K562 (cell line): ENCODE data around the gene KCP. TPM values are rescaled to one million over a fixed set of nuclear protein-coding genes. Genes with fewer than 3 reads are reported as not detected.

ENCODE experiments used
- HDAC6 ChIP-seq: IDR thresholded peaks from 2 replicates; pipeline ENCODE4 v1.6.1; 2012; ENCODE audit warnings: low read depth, mild to moderate bottlenecking, control low read depth, inconsistent platforms, low read length, moderate library complexity
- KHSRP ChIP-seq: fragments of 450-650 bp; IDR thresholded peaks from 2 replicates; pipeline ENCODE4 v1.6.1; 2017
- MTA2 ChIP-seq: fragments of 450-650 bp; IDR thresholded peaks from 2 replicates; pipeline ENCODE4 v1.6.1; 2016; ENCODE audit warnings: low read depth
- MTF1 ChIP-seq: fragments of 250-450 bp; sonication (Bioruptor Pico); IDR thresholded peaks from 2 replicates; pipeline ENCODE4 v1.9.0; 2021; ENCODE audit warnings: moderate library complexity, mild to moderate bottlenecking, inconsistent platforms, borderline replicate concordance
- POLR2H ChIP-seq: IDR thresholded peaks from 2 replicates; pipeline ENCODE4 v1.6.1; 2016; ENCODE audit warnings: missing genetic modification characterization, low read depth, mild to moderate bottlenecking, control low read depth, missing compliant biosample characterization, moderate library complexity
- SMAD4 ChIP-seq: fragments of 250-450 bp; sonication (Bioruptor Pico); conservative IDR thresholded peaks from 2 replicates; pipeline ENCODE4 v1.8.0; 2021; ENCODE audit warnings: inconsistent platforms, mild to moderate bottlenecking, moderate library complexity
- TAF9B ChIP-seq: fragments of 450-650 bp; IDR thresholded peaks from 2 replicates; pipeline ENCODE4 v1.6.1; 2018; ENCODE audit warnings: mild to moderate bottlenecking; ENCODE audit not compliant: partially characterized antibody
- ZNF311 ChIP-seq: fragments of 250-450 bp; sonication (Bioruptor Pico); IDR thresholded peaks from 2 replicates; pipeline ENCODE4 v1.4.0; 2020; ENCODE audit warnings: mild to moderate bottlenecking, moderate library complexity
- ZSCAN32 ChIP-seq: fragments of 450-650 bp; formaldehyde crosslinking; IDR thresholded peaks from 2 replicates; pipeline ENCODE4 v1.4.0; 2020; ENCODE audit warnings: mild to moderate bottlenecking, moderate library complexity
- polyA plus RNA-seq, 8 experiments: library from polyadenylated mRNA; depleted of rRNA in 4 of 8; stranded (reverse) in 5 of 8; unstranded in 3 of 8; fragments of >200 nt; fragmentation: Nextera tagmentation in 2 of 8; fragmentation: Illumina TruSeq in 1 of 8; extraction: Ambion mirVana in 2 of 8; extraction: Trizol in 1 of 8; gene quantifications; 2 replicates each; pipeline versions ENCODE4 v1.2.1 to v1.2.3, GENCODE V29; 2011 to 2014; ENCODE audit warnings: inconsistent platforms in 1 of 8, missing spikeins in 1 of 8
- total RNA-seq, 7 experiments: library from RNA; depleted of rRNA in 6 of 7; stranded (reverse); fragments of >200 nt in 6 of 7; fragmentation: Illumina TruSeq in 2 of 7; extraction: Trizol in 2 of 7; gene quantifications; 2 replicates each; pipeline versions ENCODE4 v1.2.1 to v1.2.3, GENCODE V29; 2011 to 2021; ENCODE audit warnings: low replicate concordance in 1 of 7
- TF ChIP-seq, protein P1 (sequence below), 2 experiments: fragments of 450-650 bp; IDR thresholded peaks; 2 replicates each; pipeline ENCODE4 v1.6.1; 2016; ENCODE audit warnings: mild to moderate bottlenecking in 2 of 2, borderline replicate concordance in 1 of 2, low read depth in 1 of 2, moderate library complexity in 1 of 2
- TF ChIP-seq, protein P2 (sequence below): IDR thresholded peaks from 2 replicates; pipeline ENCODE4 v1.6.1; 2011; ENCODE audit warnings: borderline replicate concordance, low read depth, mild to moderate bottlenecking, moderate library complexity, low read length; ENCODE audit not compliant: insufficient read depth, poor library complexity, severe bottlenecking

The KCP gene
- total and polyA plus RNA-seq, 9 of the 15 experiments (the other 6 are each of a cell fraction or from before 2014, with no cell fraction given): 0.06 to 0.17 (median 0.12) TPM; not detected in 3

DNA sequence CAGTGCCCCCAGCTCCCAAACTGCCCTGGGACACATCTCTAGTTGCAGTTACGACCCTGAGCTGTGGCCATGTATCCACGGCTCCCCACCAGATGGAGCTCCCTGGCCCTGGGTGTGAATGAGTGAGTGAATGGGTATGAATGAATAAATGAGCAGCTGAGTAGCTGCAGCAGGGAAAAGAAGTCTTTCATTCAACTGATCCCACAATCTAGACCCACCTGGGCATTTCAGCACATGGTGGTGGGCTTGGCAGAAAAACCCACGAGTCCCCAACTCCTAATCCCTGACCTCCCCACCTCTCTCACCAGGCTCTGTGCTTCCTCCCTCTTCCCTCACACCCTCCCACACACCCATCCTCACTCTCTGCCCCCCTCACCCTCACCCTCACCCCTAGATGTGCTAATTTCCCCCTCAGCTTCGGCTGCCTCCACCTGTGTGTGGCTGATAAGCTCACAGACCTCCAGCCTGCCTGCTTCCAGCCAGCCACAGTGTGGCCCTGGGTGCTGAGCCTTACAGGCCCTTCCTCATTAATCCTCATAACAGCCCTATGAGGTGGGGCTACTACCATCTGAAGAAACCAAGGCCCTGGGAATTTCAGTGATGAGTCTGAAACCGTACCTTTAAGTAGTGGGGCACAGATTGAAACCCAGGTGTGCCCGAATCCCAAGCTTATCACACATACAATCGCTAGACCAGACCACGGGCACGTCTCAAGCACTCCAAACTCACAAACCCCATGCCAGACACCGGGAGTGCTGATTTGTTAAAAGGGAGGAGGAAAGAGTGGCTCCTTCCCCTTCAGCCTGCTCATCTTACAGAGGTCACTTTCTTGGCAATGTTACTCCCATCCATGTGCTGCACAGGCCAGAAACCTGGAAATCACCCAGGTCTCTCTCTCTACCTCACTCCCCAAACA lies 50.1 kb downstream of the KCP start (continued):
- TF ChIP-seq POLR2H (tag) (0 out of 2 replicates have a peak, but pooled peaks have one; percentile 32), SMAD4 (CRISPR knock-in tag) (peak; percentile 92), MTF1 (CRISPR knock-in tag) (no peak), ZNF311 (CRISPR knock-in tag) (no peak), MTA2 (peak; percentile 96), KHSRP (peak; percentile 78), TAF9B (no peak), ZSCAN32 (CRISPR knock-in tag) (0 out of 2 replicates have a peak, but pooled peaks have one; percentile 40), HDAC6 (no peak)
- TF ChIP-seq, protein P1, sequence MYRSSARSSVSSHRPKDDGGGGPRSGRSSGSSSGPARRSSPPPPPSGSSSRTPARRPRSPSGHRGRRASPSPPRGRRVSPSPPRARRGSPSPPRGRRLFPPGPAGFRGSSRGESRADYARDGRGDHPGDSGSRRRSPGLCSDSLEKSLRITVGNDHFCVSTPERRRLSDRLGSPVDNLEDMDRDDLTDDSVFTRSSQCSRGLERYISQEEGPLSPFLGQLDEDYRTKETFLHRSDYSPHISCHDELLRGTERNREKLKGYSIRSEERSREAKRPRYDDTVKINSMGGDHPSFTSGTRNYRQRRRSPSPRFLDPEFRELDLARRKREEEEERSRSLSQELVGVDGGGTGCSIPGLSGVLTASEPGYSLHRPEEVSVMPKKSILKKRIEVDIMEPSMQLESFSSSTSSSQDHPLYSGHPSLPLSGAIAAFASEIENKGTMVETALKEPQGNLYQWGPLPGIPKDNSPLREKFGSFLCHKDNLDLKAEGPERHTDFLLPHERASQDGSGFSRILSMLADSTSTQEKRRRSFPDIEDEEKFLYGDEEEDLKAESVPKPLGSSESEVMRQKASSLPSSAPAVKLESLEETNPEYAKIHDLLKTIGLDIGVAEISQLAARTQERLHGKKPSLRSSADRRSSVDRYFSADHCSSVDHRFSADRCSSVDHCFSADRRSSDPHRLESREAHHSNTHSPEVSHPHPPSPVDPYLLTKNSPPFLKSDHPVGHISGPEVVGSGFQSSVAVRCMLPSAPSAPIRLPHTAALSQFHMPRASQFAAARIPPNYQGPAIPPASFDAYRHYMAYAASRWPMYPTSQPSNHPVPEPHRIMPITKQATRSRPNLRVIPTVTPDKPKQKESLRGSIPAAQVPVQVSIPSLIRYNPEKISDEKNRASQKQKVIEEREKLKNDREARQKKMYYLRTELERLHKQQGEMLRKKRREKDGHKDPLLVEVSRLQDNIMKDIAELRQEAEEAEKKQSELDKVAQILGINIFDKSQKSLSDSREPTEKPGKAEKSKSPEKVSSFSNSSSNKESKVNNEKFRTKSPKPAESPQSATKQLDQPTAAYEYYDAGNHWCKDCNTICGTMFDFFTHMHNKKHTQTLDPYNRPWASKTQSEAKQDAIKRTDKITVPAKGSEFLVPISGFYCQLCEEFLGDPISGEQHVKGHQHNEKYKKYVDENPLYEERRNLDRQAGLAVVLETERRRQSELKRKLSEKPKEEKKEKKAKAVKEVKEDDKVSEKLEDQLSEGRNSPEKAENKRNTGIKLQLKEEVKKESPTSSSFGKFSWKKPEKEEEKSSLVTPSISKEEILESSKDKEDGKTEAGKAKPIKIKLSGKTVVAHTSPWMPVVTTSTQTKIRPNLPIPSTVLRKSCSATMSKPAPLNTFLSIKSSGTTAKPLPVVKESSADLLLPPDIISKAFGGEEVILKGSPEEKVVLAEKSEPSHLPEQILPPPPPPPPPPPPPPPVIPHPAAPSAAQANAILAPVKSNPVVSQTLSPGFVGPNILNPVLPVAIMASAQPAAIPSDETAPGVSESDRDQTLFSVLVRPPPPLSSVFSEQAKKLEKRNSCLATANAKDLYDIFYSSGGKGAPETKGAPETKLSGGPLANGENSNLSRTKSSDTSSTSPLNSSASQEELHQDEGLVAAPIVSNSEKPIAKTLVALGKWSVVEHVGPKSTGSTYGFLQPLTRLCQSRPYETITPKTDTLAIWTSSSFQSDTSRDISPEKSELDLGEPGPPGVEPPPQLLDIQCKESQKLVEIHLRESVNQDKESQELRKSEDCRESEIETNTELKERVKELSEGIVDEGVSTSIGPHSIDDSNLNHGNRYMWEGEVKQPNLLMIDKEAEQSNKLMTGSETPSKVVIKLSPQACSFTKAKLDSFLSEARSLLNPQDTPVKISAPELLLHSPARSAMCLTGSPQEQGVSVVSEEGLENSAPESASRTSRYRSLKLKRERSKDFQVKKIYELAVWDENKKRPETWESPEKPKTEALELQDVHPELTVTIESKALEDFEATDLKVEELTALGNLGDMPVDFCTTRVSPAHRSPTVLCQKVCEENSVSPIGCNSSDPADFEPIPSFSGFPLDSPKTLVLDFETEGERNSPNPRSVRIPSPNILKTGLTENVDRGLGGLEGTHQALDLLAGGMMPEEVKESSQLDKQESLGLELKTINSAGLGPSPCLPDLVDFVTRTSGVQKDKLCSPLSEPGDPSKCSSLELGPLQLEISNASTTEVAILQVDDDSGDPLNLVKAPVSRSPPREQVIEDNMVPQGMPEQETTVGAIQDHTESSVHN (IDR thresholded peaks at IDR 0.05; ENCODE audit: borderline replicate concordance in 1 of 2, low read depth in 1 of 2): no peak; a peak in 1 of 4 replicates
- TF ChIP-seq, protein P2, sequence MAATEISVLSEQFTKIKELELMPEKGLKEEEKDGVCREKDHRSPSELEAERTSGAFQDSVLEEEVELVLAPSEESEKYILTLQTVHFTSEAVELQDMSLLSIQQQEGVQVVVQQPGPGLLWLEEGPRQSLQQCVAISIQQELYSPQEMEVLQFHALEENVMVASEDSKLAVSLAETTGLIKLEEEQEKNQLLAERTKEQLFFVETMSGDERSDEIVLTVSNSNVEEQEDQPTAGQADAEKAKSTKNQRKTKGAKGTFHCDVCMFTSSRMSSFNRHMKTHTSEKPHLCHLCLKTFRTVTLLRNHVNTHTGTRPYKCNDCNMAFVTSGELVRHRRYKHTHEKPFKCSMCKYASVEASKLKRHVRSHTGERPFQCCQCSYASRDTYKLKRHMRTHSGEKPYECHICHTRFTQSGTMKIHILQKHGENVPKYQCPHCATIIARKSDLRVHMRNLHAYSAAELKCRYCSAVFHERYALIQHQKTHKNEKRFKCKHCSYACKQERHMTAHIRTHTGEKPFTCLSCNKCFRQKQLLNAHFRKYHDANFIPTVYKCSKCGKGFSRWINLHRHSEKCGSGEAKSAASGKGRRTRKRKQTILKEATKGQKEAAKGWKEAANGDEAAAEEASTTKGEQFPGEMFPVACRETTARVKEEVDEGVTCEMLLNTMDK: peak; percentile 11
